ENCODE results near the gene NPR1.

- TF ChIP-seq CTCF (IDR thresholded peaks at IDR 0.05) (no peak), POLR2A (IDR thresholded peaks at IDR 0.05) (no peak), POLR2AphosphoS5 (IDR thresholded peaks at IDR 0.05) (no peak)
These were observed 7.3 kb downstream of the NPR1 start for GRCh38 chr1:153685544-153686340.

Measured in breast epithelium (tissue), 3 donors.